ENCODE measurements around the gene AASDH.

Gene AASDH

DNA sequence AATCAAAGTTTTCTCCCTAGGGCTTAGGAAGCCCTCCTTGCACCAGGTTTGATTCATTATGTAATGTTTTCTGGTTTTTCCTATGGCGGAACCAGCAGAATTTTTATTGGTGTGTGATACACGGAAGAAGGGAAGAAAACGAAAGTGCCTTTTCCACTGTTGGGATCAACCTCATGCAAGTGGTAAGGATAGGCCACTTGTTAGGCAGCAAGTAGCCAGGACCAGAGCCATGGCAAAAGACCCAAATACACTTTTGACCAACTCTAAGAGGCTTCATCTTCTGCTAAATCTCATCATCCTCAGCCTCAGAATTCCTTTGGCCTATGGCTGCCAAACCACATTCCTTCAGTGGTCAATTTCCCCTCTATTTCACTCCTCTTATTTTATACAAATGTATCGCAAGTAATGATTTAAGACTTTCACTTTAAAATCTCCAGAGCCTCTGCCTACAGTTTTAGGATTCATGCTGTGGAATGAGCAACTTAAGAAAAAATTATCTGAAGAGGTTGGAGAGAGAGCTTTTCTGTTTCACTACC lies 26.9 kb upstream of the AASDH start:
- no peak overlapping the region for H3K4me3 ChIP-seq (ENCODE audit: low read depth, low read length)
- TF ChIP-seq, protein P1, sequence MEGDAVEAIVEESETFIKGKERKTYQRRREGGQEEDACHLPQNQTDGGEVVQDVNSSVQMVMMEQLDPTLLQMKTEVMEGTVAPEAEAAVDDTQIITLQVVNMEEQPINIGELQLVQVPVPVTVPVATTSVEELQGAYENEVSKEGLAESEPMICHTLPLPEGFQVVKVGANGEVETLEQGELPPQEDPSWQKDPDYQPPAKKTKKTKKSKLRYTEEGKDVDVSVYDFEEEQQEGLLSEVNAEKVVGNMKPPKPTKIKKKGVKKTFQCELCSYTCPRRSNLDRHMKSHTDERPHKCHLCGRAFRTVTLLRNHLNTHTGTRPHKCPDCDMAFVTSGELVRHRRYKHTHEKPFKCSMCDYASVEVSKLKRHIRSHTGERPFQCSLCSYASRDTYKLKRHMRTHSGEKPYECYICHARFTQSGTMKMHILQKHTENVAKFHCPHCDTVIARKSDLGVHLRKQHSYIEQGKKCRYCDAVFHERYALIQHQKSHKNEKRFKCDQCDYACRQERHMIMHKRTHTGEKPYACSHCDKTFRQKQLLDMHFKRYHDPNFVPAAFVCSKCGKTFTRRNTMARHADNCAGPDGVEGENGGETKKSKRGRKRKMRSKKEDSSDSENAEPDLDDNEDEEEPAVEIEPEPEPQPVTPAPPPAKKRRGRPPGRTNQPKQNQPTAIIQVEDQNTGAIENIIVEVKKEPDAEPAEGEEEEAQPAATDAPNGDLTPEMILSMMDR (IDR thresholded peaks at IDR 0.05; ENCODE audit: borderline replicate concordance, insufficient read depth, low read depth, low read length), result no peak

DNA sequence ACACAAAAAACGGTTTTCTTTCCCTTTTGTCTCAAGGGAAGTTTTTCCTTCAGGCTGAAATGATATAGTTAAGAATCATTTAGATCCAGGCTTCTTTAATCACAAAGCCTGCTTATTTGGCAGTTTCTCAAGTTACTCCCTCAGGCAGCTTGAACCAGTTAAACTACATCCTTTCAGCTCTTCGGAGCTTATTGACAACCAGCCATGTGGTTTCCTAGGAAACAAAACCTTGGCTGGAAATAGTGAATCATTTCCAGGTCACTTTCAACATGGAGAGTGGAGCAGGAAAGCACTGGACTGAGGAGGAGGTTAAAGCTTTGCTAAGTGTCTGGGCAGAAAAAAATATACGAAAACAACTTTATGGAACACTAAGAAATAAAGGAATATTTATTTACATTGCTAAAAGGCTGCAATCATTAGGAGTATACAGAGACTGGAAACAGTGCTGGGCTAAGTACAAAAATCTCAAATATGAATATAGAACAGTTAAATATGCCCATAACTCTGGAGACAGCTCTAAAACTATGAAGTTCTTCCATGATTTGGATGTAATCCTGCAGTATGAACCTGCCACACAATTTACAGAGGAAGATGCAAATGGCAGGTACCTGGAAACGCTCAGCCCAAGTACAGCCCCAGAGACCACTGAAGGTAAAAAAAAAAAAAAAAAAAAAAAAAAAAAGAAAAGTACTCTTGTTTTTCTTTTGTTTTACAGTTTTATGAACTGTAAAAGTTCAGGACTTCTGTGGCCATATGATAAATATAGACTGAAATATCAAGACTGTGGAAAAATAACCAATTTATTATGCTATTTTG lies 23.2 kb upstream of the AASDH start:
- TF ChIP-seq, protein P1 (IDR thresholded peaks at IDR 0.05; ENCODE audit: borderline replicate concordance, insufficient read depth, low read depth, low read length), result no peak
- no peak overlapping the region for H3K4me3 ChIP-seq (ENCODE audit: low read depth, low read length)

DNA sequence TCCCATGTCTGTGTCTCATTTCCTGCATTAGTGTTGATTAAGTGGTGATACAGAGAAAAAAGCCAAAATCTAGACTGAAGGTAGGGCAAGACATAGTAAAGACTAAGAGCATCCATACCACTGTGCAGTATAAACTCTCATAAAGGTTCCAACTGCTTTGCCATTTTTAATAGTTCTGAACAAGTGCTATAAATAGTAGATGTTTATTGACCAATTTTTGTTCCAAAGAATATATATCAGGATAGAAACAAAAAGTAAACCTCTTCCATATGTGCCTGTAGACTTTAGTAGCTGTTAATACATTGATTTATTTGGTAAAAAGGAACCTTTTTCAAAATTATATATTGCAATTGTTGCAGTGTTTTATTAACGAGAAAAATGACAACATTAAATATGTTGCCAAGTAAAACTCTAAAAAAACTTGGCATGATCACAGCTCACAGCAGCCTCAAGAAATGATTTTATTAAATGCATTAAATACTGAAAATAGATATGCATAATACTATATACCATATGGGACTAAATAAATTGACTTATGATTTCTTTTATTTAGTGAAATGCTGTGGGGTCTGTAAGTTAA lies 22.3 kb upstream of the AASDH start:
- H3K4me3 ChIP-seq (ENCODE audit: low read depth, low read length), result no peak overlapping the region
- TF ChIP-seq, protein P1 (IDR thresholded peaks at IDR 0.05; ENCODE audit: borderline replicate concordance, insufficient read depth, low read depth, low read length), result no peak

DNA sequence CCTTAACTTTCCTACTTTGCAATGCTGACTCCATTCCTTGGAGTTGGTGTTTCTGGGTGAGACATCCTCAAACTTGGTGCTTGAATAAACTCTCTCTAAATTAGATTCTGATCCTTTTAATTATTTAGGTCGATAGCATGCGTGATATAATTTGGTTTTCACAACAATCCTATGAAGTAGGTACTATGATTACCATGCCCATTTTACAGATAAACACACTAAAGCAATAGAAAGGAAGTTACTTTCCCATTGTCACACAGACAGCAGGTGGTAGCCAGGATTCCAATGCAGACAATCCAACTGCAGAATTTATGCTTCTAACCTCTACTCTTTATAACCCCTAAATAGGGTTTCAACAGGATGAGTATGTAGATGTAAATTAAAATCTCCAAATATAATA lies 21.7 kb upstream of the AASDH start:
- H3K4me3 ChIP-seq (ENCODE audit: low read depth, low read length), result no peak overlapping the region
- TF ChIP-seq, protein P1 (IDR thresholded peaks at IDR 0.05; ENCODE audit: borderline replicate concordance, insufficient read depth, low read depth, low read length), result no peak

DNA sequence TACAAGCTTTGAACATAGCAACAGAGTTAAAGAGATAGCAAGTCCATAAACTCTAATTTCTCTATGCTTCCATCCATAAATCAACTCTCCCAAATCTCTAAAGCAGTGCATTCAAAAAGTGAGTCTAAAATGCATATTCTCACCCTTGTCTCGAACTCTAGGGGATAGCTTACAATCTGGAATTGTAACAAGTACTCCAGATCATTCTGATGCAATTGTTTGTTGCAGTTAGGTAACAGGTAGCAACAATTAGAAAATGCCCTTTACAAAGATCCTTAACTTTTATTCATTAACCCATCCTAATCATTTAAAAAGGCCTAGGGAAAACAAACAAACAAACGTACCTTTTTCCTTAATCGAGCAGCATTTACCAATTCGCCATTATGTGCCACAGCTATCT lies 18.9 kb upstream of the AASDH start:
- TF ChIP-seq, protein P1 (IDR thresholded peaks at IDR 0.05; ENCODE audit: borderline replicate concordance, insufficient read depth, low read depth, low read length), result no peak

DNA sequence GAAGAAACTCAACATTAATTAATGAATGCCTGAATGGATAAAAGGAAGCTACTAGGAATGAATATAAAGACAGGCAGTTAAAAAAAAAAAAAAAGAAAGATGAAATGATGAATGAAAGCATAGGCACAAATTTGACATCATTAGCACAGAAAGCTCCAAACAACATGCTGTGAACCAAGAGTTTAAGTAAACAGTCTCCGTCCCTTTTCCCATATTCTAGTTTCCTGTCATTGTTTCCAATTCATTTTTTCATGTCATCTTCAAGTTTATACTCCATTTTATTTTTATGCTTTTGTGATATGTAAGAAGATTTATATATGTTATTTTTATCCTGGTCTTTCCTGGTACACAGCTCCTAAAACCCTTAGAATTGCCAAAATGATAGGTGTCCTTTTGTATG lies 17.7 kb upstream of the AASDH start:
- TF ChIP-seq, protein P1 (IDR thresholded peaks at IDR 0.05; ENCODE audit: borderline replicate concordance, insufficient read depth, low read depth, low read length), result no peak
- H3K4me3 ChIP-seq (ENCODE audit: low read depth, low read length), result no peak overlapping the region

More for the DNA sequence above, 18.9 kb upstream of the AASDH start:
- H3K4me3 ChIP-seq (ENCODE audit: low read depth, low read length), result no peak overlapping the region
